Skeletal muscle satellite cell (primary cell): Measurements from ENCODE around the gene ATF7IP2.
A peak's percentile ranks its signal among the peaks of the same experiment; 100 is the strongest.
"Not testable (repeated sequence)": the region's sequence is repeated elsewhere in the genome, so short reads cannot be mapped to it uniquely, and the experiment has no call there.

ENCODE experiments used
- H3K27me3 ChIP-seq: 2 replicates; pipeline ENCODE4 v1.7.0; 2013; ENCODE audit warnings: low read length; ENCODE audit not compliant: control insufficient read depth, insufficient read depth
- H3K36me3 ChIP-seq: 2 replicates; pipeline ENCODE4 v1.7.0; 2013; ENCODE audit warnings: mild to moderate bottlenecking, control low read depth, low read length; ENCODE audit not compliant: insufficient read depth
- H3K4me1 ChIP-seq: 2 replicates; pipeline ENCODE4 v1.7.0; 2013; ENCODE audit warnings: low read length; ENCODE audit not compliant: control insufficient read depth, insufficient read depth
- H3K4me2 ChIP-seq: 2 replicates; pipeline ENCODE4 v1.7.0; 2013; ENCODE audit warnings: mild to moderate bottlenecking, low read length
- H3K4me3 ChIP-seq: 2 replicates; pipeline ENCODE4 v1.7.0; 2013; ENCODE audit warnings: low read length
- H3K9ac ChIP-seq: 2 replicates; pipeline ENCODE4 v1.7.0; 2013; ENCODE audit warnings: mild to moderate bottlenecking, low read depth, low read length, moderate library complexity
- H3K9me3 ChIP-seq: replicated peaks from 2 replicates; pipeline ENCODE4 v1.7.0; 2013; ENCODE audit warnings: mild to moderate bottlenecking, control low read depth, low read length

Gene ATF7IP2

GRCh38 chr16:10386517-10387100 is 748 bp downstream of the ATF7IP2 start:
- Histone ChIP-seq H3K4me1 (no peaks in the 10 kb centered on the region), H3K9ac (peak overlapping the region; percentile 74), H3K4me3 (peak overlapping the region; percentile 76), H3K27me3 (no peaks in the 10 kb centered on the region), H3K4me2 (peak overlapping the region; percentile 53), H3K9me3 (no peaks in the 10 kb centered on the region), H3K36me3 (no peaks in the 10 kb centered on the region)

- Histone ChIP-seq H3K4me1 (no peaks in the 10 kb centered on the region), H3K9me3 (no peaks in the 10 kb centered on the region), H3K27me3 (no peaks in the 10 kb centered on the region), H3K9ac (no peak overlapping the region), H3K4me3 (no peak overlapping the region), H3K36me3 (no peaks in the 10 kb centered on the region), H3K4me2 (no peak overlapping the region)
These were observed 1.3 kb downstream of the ATF7IP2 start for GRCh38 chr16:10387188-10387617.

GRCh38 chr16:10388988-10389387 is 3.1 kb downstream of the ATF7IP2 start:
- Histone ChIP-seq H3K9me3 (no peaks in the 10 kb centered on the region), H3K4me3 (no peak overlapping the region), H3K27me3 (no peaks in the 10 kb centered on the region), H3K9ac (no peak overlapping the region), H3K4me2 (no peak overlapping the region), H3K36me3 (no peaks in the 10 kb centered on the region), H3K4me1 (no peaks in the 10 kb centered on the region)

- no peaks in the 10 kb centered on the region for H3K36me3 ChIP-seq
- no peak overlapping the region for H3K9ac ChIP-seq
- no peaks in the 10 kb centered on the region for H3K27me3 ChIP-seq
- H3K4me3 ChIP-seq, result no peak overlapping the region
- no peaks in the 10 kb centered on the region for H3K4me1 ChIP-seq
- no peak overlapping the region for H3K4me2 ChIP-seq
- H3K9me3 ChIP-seq, result no peaks in the 10 kb centered on the region
These were observed 4.5 kb downstream of the ATF7IP2 start for GRCh38 chr16:10390330-10390729.

- Histone ChIP-seq H3K4me3 (no peak overlapping the region), H3K9me3 (no peaks in the 10 kb centered on the region), H3K36me3 (no peaks in the 10 kb centered on the region), H3K4me1 (no peaks in the 10 kb centered on the region), H3K4me2 (no peak overlapping the region), H3K9ac (no peak overlapping the region), H3K27me3 (no peaks in the 10 kb centered on the region)
These were observed 5.0 kb downstream of the ATF7IP2 start for GRCh38 chr16:10390867-10391266.

GRCh38 chr16:10391339-10391738 is 5.5 kb downstream of the ATF7IP2 start:
- Histone ChIP-seq H3K36me3 (no peaks in the 10 kb centered on the region), H3K4me3 (no peak overlapping the region), H3K4me2 (no peak overlapping the region), H3K9ac (no peak overlapping the region), H3K27me3 (no peaks in the 10 kb centered on the region), H3K9me3 (no peaks in the 10 kb centered on the region), H3K4me1 (no peaks in the 10 kb centered on the region)

- Histone ChIP-seq H3K9ac (no peak overlapping the region), H3K9me3 (no peaks in the 10 kb centered on the region), H3K4me1 (no peaks in the 10 kb centered on the region), H3K4me3 (no peak overlapping the region), H3K36me3 (no peaks in the 10 kb centered on the region), H3K4me2 (no peak overlapping the region), H3K27me3 (no peaks in the 10 kb centered on the region)
These were observed 17.1 kb downstream of the ATF7IP2 start for GRCh38 chr16:10402975-10403374.

GRCh38 chr16:10405386-10405939 is 19.6 kb downstream of the ATF7IP2 start:
- Histone ChIP-seq H3K4me1 (no peaks in the 10 kb centered on the region), H3K4me2 (no peak overlapping the region), H3K9me3 (peaks cover 5% of the 10 kb centered on the region), H3K36me3 (no peaks in the 10 kb centered on the region), H3K27me3 (no peaks in the 10 kb centered on the region), H3K4me3 (no peak overlapping the region), H3K9ac (no peak overlapping the region)

- Histone ChIP-seq H3K4me2 (no peak overlapping the region), H3K4me1 (no peaks in the 10 kb centered on the region), H3K9me3 (peaks cover 5% of the 10 kb centered on the region), H3K27me3 (no peaks in the 10 kb centered on the region), H3K4me3 (no peak overlapping the region), H3K36me3 (no peaks in the 10 kb centered on the region), H3K9ac (no peak overlapping the region)
These were observed 23.0 kb downstream of the ATF7IP2 start for GRCh38 chr16:10408824-10409381.

- H3K27me3 ChIP-seq, H3K36me3 ChIP-seq, H3K4me3 ChIP-seq, H3K4me1 ChIP-seq, H3K4me2 ChIP-seq, H3K9ac ChIP-seq, H3K9me3 ChIP-seq: not testable (repeated sequence)
These were observed 23.9 kb downstream of the ATF7IP2 start for GRCh38 chr16:10409713-10410112.

GRCh38 chr16:10410469-10410868 is 24.6 kb downstream of the ATF7IP2 start:
- Histone ChIP-seq H3K4me1 (no peaks in the 10 kb centered on the region), H3K4me2 (no peak overlapping the region), H3K36me3 (no peaks in the 10 kb centered on the region), H3K9me3 (peaks cover 6% of the 10 kb centered on the region), H3K4me3 (no peak overlapping the region), H3K27me3 (no peaks in the 10 kb centered on the region), H3K9ac (no peak overlapping the region)
